Measurements from ENCODE around the gene NOLC1.

GRCh38 chr10:102157224-102157623 lies 5.0 kb downstream of the NOLC1 start:
- TF ChIP-seq CTCF (IDR thresholded peaks at IDR 0.05) (no peak), POLR2A (IDR thresholded peaks at IDR 0.05) (no peak)
